GM11168 (cell line): ENCODE measurements around the gene ZNF646.

Source experiments
- in situ Hi-C: fragments of 300-500 bp; cut with MboI; formaldehyde crosslinking; loops from one replicate; pipeline ENCODE4 v1.12.0; 2022; ENCODE audit warnings: low sequenced_read_pairs; ENCODE audit not compliant: unreplicated experiment

Gene ZNF646

GRCh38 chr16:31125844-31126243 is 51.6 kb downstream of the ZNF646 start:
- in situ Hi-C loops: no loop called here

- in situ Hi-C loops: no loop called here
Observed at GRCh38 chr16:31127182-31127581, 53.0 kb downstream of the ZNF646 start.

GRCh38 chr16:31128711-31129567 is 54.7 kb downstream of the ZNF646 start:
- in situ Hi-C loops: no loop called here

GRCh38 chr16:31129568-31130335 is 55.5 kb downstream of the ZNF646 start:
- in situ Hi-C loops: no loop called here

- in situ Hi-C loops: no loop called here
Observed at GRCh38 chr16:31130336-31130891, 56.2 kb downstream of the ZNF646 start.

- in situ Hi-C loops: no loop called here
Observed at GRCh38 chr16:31130899-31131298, 56.7 kb downstream of the ZNF646 start.

- in situ Hi-C loops: no loop called here
Observed at GRCh38 chr16:31131416-31131815, 57.2 kb downstream of the ZNF646 start.

GRCh38 chr16:31131841-31132271 is 57.6 kb downstream of the ZNF646 start:
- in situ Hi-C loops: no loop called here

GRCh38 chr16:31132303-31132979 is 58.2 kb downstream of the ZNF646 start:
- in situ Hi-C loops: no loop called here

- in situ Hi-C loops: no loop called here
Observed at GRCh38 chr16:31133046-31133501, 58.9 kb downstream of the ZNF646 start.
